HL-60 (cell line): ENCODE data around the gene UPF2.

Experiments
- DNase-seq, 2 experiments: peaks; one replicate each; pipeline ENCODE4 v3.0.0-alpha.2; 2010 to 2020; ENCODE audit warnings: low read depth in 1 of 2, low spot score in 1 of 2
- H3K27ac ChIP-seq: fragments of 250-450 bp; sonication (Bioruptor Pico); replicated peaks from 2 replicates; pipeline ENCODE4 v1.5.1; 2020; ENCODE audit warnings: mild to moderate bottlenecking, moderate library complexity
- H3K27me3 ChIP-seq: fragments of 250-450 bp; sonication (Bioruptor Pico); 2 replicates; pipeline ENCODE4 v1.5.1; 2021; ENCODE audit warnings: mild to moderate bottlenecking, moderate library complexity; ENCODE audit not compliant: insufficient read depth, poor library complexity, severe bottlenecking
- H3K4me3 ChIP-seq: replicated peaks from 2 replicates; pipeline ENCODE4 v1.5.1; 2011; ENCODE audit warnings: mild to moderate bottlenecking, control low read depth, low read length; ENCODE audit not compliant: insufficient read depth
- GABPA ChIP-seq: IDR thresholded peaks from 2 replicates; pipeline ENCODE4 v1.6.1; 2012; ENCODE audit warnings: low read depth
- POLR2AphosphoS5 ChIP-seq: IDR thresholded peaks from 2 replicates; pipeline ENCODE4 v1.6.1; 2012; ENCODE audit warnings: low read depth
- SPI1 ChIP-seq: IDR thresholded peaks from 2 replicates; pipeline ENCODE4 v1.6.1; 2012; ENCODE audit warnings: low read depth, mild to moderate bottlenecking, borderline replicate concordance
- TF ChIP-seq, protein P1 (sequence below): IDR thresholded peaks from one replicate; pipeline ENCODE4 v1.5.1; 2011; ENCODE audit warnings: low read length, control low read depth, inconsistent platforms; ENCODE audit not compliant: insufficient read depth
- TF ChIP-seq, protein P2 (sequence below): IDR thresholded peaks from 2 replicates; pipeline ENCODE4 v1.6.1; 2012; ENCODE audit warnings: low read depth; ENCODE audit not compliant: insufficient replicate concordance

UPF2 gene

DNA sequence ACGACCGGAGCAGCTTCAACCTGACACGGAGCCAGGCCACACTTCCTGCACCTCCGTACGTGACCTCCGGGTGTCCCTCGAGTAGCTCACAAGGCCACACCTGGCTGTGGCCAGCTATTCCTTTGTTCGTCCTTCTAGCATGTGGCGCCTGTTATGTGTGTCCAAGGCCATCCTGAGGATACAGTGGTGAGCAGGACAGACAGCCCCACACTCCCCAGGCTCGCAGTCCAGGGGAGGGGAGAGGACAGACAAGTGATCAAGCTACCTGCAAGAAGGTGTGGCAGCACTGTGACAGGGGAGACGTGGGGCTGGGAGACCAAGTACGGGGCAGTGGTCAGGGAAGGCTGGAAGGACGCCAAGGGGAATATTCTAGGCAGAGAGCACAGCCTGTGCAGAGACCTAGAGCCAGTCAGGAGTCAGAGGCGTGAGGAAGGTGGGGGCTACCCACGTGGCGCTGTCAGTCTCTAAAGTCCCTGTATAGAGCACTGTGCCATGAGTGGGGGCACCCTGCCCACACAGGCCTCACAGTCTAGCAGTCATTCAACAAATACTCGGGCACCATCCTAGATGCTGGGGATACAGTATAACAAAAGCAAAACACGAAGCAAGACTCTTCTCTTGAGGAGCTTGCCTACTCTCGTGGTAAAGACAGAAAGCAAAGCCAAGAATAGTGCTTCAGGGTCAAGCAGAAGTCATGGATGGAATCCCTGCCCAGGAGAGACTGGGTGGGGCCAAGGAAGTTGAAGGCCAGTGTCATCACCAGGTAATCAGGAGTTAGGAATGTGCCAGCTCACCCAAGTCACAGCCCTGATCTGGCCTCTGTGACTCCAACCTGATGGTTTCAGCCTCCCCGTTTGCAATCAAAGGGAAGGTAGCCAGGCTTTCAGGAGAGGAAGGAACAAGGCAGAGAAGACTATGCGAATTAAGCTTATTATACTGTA, 160.9 kb downstream of the UPF2 start:
- TF ChIP-seq SPI1 (no peak), POLR2AphosphoS5 (no peak), GABPA (no peak)
- TF ChIP-seq, protein P1, sequence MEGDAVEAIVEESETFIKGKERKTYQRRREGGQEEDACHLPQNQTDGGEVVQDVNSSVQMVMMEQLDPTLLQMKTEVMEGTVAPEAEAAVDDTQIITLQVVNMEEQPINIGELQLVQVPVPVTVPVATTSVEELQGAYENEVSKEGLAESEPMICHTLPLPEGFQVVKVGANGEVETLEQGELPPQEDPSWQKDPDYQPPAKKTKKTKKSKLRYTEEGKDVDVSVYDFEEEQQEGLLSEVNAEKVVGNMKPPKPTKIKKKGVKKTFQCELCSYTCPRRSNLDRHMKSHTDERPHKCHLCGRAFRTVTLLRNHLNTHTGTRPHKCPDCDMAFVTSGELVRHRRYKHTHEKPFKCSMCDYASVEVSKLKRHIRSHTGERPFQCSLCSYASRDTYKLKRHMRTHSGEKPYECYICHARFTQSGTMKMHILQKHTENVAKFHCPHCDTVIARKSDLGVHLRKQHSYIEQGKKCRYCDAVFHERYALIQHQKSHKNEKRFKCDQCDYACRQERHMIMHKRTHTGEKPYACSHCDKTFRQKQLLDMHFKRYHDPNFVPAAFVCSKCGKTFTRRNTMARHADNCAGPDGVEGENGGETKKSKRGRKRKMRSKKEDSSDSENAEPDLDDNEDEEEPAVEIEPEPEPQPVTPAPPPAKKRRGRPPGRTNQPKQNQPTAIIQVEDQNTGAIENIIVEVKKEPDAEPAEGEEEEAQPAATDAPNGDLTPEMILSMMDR, result no peak
- TF ChIP-seq, protein P2, sequence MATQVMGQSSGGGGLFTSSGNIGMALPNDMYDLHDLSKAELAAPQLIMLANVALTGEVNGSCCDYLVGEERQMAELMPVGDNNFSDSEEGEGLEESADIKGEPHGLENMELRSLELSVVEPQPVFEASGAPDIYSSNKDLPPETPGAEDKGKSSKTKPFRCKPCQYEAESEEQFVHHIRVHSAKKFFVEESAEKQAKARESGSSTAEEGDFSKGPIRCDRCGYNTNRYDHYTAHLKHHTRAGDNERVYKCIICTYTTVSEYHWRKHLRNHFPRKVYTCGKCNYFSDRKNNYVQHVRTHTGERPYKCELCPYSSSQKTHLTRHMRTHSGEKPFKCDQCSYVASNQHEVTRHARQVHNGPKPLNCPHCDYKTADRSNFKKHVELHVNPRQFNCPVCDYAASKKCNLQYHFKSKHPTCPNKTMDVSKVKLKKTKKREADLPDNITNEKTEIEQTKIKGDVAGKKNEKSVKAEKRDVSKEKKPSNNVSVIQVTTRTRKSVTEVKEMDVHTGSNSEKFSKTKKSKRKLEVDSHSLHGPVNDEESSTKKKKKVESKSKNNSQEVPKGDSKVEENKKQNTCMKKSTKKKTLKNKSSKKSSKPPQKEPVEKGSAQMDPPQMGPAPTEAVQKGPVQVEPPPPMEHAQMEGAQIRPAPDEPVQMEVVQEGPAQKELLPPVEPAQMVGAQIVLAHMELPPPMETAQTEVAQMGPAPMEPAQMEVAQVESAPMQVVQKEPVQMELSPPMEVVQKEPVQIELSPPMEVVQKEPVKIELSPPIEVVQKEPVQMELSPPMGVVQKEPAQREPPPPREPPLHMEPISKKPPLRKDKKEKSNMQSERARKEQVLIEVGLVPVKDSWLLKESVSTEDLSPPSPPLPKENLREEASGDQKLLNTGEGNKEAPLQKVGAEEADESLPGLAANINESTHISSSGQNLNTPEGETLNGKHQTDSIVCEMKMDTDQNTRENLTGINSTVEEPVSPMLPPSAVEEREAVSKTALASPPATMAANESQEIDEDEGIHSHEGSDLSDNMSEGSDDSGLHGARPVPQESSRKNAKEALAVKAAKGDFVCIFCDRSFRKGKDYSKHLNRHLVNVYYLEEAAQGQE, result no peak
- Histone ChIP-seq H3K4me3 (no peak overlapping the region), H3K27me3 (no peaks in the 10 kb centered on the region), H3K27ac (no peak overlapping the region)
- no peak for DNase-seq

DNA sequence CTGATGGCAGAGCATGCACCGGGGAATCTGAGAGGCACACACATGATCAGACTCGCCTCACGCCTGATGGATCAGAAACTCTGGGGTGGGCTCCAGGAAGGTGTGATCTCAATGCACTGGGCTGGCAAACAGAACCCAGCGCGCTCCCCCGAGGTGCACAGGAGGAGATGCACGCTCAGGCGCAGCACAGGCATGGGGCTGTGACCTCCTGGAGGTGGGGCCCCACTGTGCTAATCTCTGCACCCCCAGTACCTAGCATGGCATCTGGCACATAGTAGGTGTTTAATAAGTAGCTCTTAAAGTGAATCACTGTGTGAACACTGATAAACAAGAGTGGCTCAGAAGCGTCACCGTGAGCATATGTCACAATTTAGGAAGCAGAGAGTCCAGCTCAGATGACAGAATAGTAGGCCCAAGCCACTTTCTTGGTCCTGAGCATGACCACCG, 161.6 kb downstream of the UPF2 start:
- Histone ChIP-seq H3K27ac (no peak overlapping the region), H3K4me3 (no peak overlapping the region), H3K27me3 (no peaks in the 10 kb centered on the region)
- no peak for DNase-seq
- no peak for TF ChIP-seq GABPA
- no peak for TF ChIP-seq SPI1
- TF ChIP-seq, protein P2, result no peak

DNA sequence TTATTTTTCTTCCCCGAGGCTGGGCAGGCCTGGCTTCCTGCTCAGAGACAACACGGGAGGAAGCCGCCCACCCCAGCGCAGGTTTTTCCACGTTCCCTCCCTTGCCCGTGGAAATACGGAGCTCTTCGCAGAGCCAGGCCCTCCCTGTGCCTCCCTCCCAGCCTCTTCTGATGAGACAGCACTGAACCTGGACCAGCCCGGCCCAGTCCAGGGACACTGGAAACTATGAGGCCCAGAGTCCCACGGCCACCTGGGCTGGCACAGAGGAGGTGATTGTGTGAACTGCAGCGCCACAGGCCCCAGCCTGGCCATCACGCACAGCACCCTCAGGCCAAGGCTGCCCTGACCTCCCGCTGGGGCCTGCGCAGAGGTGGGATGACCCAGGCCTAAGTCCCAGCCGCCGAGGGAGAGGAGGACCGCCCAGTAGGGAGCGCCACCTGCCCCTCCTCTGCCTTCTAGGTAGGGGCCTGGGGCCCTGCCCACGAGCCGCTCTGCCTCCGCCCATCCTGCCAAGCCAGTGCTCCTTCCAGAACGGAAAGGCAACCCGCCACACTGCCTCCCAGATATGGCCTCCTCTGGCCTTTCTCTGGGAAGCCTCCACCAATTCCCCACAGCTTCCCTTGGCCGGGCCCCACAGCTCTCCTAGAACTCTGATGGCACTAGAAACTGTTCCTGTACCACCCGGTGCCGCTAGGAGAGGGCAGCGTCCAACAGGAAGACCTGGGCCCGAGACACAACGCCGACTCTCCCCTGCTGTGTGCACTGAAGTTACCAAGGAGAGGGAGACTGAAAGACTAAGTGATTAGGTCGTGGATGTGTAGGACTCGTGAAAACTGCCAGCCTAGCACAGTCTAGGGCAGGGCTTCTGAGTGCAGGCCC, 162.2 kb downstream of the UPF2 start:
- no peaks in the 10 kb centered on the region for H3K27me3 ChIP-seq
- DNase-seq, result no peak
- TF ChIP-seq GABPA (no peak), POLR2AphosphoS5 (no peak), SPI1 (no peak)
- TF ChIP-seq, protein P1, result no peak
- TF ChIP-seq, protein P2, result no peak
- H3K27ac ChIP-seq, result no peak overlapping the region
- H3K4me3 ChIP-seq, result no peak overlapping the region
